GM18858 (cell line): ENCODE results near the gene AFAP1L1.

Experiments used
- ATAC-seq: cut with Tn5 transposase; IDR thresholded peaks from one replicate; pipeline ENCODE4 v1.9.1; 2021; ENCODE audit not compliant: unreplicated experiment

Gene AFAP1L1

DNA sequence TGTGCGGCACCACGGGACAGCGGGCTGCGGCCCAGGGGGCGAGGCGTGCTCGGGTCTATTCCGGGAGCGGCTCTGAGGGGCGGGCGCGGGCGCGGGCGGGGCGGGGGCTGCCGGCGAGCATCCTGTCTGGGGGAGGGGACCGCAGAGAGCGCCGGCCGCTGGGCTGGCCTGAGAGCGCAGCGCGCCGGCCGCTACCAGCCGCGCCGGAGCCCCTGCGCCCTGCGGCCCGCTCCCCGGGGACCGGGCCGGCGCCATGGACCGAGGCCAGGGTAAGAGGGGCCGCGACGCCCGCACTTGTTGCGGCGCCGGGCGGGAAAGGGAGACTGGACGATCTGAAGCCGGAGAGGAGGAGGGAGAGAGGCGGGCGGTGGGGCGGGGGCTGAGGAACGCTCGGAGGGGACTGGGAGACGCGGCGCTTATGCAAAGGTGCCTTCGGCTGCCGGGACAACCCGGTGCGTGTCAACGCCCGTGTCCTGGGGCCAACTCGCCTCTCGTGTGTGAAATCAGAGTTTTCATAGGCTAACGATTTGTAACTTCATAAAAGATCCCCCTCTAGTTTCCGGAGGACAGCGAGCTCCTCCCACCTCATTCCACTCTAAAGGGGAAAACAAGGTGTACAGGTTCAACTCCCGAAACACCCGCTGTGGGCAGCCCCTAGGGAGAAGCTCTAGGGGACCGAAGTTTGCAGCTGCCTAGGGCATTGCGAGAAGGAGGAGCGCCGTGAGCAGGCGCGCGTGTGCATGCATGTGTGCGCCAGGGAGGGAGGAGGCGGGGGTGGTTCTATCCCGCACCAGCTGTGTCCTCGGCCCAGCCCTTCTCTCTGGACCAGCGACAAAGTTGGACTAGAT, at the start of gene AFAP1L1:
Gene AFAP1L1 (plus strand): TSS at position 144 of the 848 bp plus-strand sequence. CDS start 110 bp downstream, at position 254.
- ATAC-seq: no peak

GRCh38 chr5:149223081-149223848, 48.4 kb upstream of the AFAP1L1 start:
- ATAC-seq: no peak

- no peak for ATAC-seq
Measured at GRCh38 chr5:149224282-149224681, 47.4 kb upstream of the AFAP1L1 start.

DNA sequence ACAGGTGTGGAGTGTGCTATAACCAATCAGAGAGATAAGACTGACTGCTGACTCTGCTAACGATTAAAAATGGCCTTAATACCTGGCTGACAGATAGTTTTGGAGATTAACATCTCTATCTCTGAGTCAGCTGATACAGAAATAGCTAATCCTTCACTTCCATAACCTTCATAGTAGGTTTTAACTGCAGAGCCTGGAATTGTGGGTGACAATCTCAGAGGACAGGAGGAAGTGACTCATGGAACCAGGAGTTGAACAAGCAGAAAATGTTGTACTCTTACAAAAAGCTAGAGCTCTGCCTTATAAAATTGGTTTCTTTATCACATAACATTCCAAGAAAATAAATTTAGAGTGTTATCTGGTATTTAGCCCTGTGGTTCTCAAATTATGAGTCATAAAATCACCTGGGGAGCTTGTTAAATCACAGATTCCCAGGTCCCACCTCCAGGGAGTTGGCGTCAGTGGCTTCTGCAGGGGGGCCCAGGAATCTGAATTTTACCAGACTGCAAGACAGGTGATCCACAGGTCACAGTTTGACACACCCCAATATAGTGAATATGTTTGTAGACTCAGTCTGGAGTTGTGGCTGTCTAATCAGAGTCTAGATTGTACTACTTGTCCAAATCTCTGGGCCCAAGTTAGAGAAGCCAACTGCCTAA, 44.4 kb upstream of the AFAP1L1 start:
- ATAC-seq: no peak

GRCh38 chr5:149228618-149229297, 42.9 kb upstream of the AFAP1L1 start:
- no peak for ATAC-seq

GRCh38 chr5:149229298-149229937, 42.2 kb upstream of the AFAP1L1 start:
- no peak for ATAC-seq

DNA sequence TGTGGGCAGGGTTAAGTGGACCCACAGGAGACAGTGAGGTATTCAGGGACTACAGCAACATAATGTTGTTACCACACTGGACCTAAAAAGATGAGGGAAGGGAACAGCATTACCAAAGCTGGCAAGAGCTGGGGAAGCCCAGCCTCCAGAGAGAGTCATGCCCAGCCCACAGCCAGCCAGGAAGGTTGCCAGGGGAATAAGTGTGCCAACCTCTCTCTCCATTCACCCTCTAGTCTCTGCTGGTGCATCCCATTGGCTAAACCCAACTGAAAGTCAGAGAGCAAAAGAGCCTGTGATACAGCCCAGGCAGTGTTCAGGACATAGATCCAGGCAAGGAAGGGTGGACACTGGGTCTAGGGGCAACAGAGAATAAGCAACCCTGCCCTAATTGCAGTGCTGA, 35.8 kb upstream of the AFAP1L1 start:
- no peak for ATAC-seq

DNA sequence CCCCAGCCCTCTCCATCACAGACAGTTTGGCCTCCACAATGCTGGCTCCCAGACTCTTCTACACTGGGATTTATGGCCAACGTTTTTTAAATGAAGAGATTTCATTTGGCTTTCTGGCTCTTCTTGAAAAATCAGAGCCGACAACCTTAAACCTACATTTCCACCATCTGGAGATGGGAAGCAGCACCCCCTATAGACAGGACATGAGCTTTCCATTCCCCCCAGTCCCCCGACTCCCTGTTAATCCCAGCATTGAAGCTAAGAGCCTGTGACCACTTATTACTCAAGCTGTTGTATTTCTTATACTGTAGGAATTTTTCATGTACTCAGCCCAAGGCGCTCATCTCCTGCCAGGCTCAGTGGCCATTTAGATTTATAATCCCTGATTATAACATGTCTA, 34.0 kb upstream of the AFAP1L1 start:
- ATAC-seq: no peak

GRCh38 chr5:149238540-149238939, 33.1 kb upstream of the AFAP1L1 start:
- no peak for ATAC-seq

DNA sequence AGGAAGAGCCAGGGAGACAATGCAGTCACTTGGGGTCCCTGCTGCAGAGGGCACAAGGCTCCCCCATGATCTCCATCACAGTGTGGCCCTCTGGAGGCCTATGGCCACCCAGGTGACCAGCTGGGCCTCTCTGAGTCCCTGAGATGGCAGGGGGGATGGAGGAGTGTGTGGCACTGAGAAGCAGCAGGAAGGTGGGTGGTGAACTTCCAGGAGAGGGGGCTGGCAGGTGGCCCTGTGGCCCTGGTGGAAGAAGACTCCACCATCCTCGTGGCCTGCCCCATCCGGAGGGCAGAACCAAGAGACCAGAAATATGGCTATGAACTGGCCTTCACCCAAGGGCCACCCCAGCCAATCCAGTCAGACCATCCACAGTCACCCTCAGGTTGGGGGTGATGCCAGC, 31.7 kb upstream of the AFAP1L1 start:
- ATAC-seq: no peak

GRCh38 chr5:149240354-149240998, 31.2 kb upstream of the AFAP1L1 start:
- no peak for ATAC-seq

GRCh38 chr5:149242339-149242738, 29.3 kb upstream of the AFAP1L1 start:
- no peak for ATAC-seq

DNA sequence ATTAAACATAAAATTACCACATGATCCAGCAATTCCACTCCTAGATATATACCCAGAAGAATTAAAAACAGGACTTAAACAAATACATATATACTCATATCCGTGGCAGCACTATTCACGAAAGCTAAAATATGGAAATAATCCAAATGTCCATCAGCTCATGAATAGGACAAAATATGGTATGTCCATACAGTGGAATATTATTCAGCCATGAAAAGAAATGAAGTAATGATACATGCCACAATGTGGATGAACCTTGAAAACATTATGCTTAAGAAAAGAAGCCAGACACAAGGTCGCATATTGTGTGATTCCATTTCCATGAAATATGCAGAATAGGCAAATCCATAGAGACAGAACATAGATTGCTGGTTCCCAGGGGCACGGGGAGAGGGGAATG, 24.8 kb upstream of the AFAP1L1 start:
- no peak for ATAC-seq

DNA sequence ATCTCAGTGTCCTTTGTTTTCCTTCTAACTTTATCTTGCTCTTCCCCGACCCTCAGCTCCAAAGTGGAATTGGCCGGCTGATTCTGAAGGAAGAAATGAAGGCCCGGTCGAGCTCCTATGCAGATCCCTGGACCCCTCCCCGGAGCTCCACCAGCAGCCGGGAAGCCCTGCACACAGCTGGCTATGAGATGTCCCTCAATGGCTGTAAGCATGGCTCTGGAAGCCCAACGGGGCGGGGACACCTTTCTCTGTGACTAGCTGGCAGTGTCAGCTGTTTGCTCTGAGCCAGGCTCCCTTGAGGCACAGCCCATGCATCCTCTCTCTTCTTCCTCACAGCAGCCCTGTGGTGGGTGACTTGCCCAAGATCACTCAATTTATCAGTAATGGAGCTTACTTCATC, 23.9 kb upstream of the AFAP1L1 start:
- no peak for ATAC-seq

GRCh38 chr5:149251546-149251945, 20.1 kb upstream of the AFAP1L1 start:
- ATAC-seq: no peak

DNA sequence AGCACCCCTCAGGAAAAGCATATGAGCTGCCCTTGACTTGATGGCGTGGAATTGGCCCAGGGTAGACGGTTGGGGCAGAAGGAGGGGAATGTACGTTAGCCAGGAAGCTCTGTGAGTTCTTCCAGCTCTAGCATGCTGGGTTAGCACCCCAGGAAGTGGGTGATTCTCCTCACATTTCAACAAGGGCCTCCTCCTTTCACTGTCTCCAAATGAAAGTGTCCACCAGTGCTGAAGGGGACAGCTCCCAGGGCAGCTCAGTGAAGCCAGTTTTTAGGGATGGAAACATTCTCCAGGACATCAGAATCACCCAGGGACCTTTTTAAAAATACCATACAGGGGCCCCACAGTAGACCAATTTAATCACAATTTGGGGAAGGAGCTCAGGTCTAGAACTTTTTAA, 17.2 kb upstream of the AFAP1L1 start:
- no peak for ATAC-seq

GRCh38 chr5:149256451-149256850, 15.2 kb upstream of the AFAP1L1 start:
- no peak for ATAC-seq

DNA sequence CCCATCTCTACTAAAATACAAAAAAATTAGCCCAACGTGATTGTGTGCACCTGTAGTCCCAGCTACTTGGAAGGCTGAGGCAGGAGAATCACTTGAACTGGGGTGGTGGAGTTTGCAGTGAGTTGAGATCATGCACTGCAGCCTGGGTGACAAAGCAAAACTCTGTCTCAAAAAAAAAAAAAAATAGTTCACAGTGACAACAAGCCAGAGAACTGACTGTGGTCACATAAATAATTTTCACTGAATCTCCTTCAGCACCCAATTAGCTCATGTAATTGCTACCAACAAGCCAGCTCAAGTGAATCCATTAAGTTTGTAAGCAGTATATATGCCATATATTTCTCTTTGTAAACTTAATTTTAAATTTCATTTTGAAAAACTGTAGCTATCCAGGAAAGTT, 14.5 kb upstream of the AFAP1L1 start:
- no peak for ATAC-seq

GRCh38 chr5:149257889-149258705, 13.6 kb upstream of the AFAP1L1 start:
- ATAC-seq: no peak
